HepG2 (cell line): ENCODE results near the gene G6PD. TPM values are rescaled to one million over a fixed set of nuclear protein-coding genes. Genes with fewer than 3 reads are reported as not detected.

Source experiments
- AHR ChIP-seq: IDR thresholded peaks from 2 replicates; pipeline ENCODE4 v1.6.1; 2018; ENCODE audit warnings: missing genetic modification reagents, missing compliant biosample characterization
- ATF3 ChIP-seq: sonication (generic); formaldehyde crosslinking; IDR thresholded peaks from 2 replicates; pipeline ENCODE4 v1.4.0; 2020; ENCODE audit warnings: missing genetic modification reagents
- BHLHE40 ChIP-seq: IDR thresholded peaks from 2 replicates; pipeline ENCODE4 v1.6.1; 2011; ENCODE audit warnings: low read length, improper control_type of control experiment
- E2F2 ChIP-seq: sonication (generic); formaldehyde crosslinking; IDR thresholded peaks from 2 replicates; pipeline ENCODE4 v1.4.0; 2020; ENCODE audit warnings: missing genetic modification reagents, borderline replicate concordance
- GTF2F1 ChIP-seq: fragments of 150-350 bp; IDR thresholded peaks from 2 replicates; pipeline ENCODE4 v1.6.1; 2014; ENCODE audit warnings: low read length
- HMG20A ChIP-seq: IDR thresholded peaks from 2 replicates; pipeline ENCODE4 v1.6.1; 2016; ENCODE audit warnings: borderline replicate concordance
- IKZF1 ChIP-seq: fragments of 450-650 bp; IDR thresholded peaks from 2 replicates; pipeline ENCODE4 v1.7.1; 2016
- KDM5A ChIP-seq: fragments of 200-600 bp; sonication (generic); IDR thresholded peaks from 2 replicates; pipeline ENCODE4 v1.7.0; 2018; ENCODE audit warnings: antibody characterized with exemption, mild to moderate bottlenecking, low read length, borderline replicate concordance
- MXD4 ChIP-seq: IDR thresholded peaks from 2 replicates; pipeline ENCODE4 v1.6.1; 2016; ENCODE audit warnings: mild to moderate bottlenecking, missing biosample characterization, missing genetic modification reagents
- MYC ChIP-seq: sonication (generic); formaldehyde crosslinking; IDR thresholded peaks from 2 replicates; pipeline ENCODE4 v1.9.0; 2021; ENCODE audit warnings: missing genetic modification reagents, borderline replicate concordance
- MYNN ChIP-seq: sonication (generic); formaldehyde crosslinking; IDR thresholded peaks from 2 replicates; pipeline ENCODE4 v1.4.0; 2020; ENCODE audit warnings: mild to moderate bottlenecking, low read depth, missing genetic modification reagents
- PHF8 ChIP-seq: sonication (generic); formaldehyde crosslinking; IDR thresholded peaks from 2 replicates; pipeline ENCODE4 v1.5.0; 2020; ENCODE audit warnings: missing genetic modification reagents
- SP4 ChIP-seq: sonication (generic); formaldehyde crosslinking; IDR thresholded peaks from 2 replicates; pipeline ENCODE4 v1.8.1; 2023; ENCODE audit warnings: mild to moderate bottlenecking, missing genetic modification reagents
- ZFAT ChIP-seq: sonication (generic); formaldehyde crosslinking; conservative IDR thresholded peaks from 2 replicates; pipeline ENCODE4 v1.8.1; 2023; ENCODE audit warnings: missing genetic modification reagents, inconsistent platforms
- ZFY ChIP-seq: sonication (generic); formaldehyde crosslinking; IDR thresholded peaks from 2 replicates; pipeline ENCODE4 v1.4.0; 2020; ENCODE audit warnings: missing genetic modification reagents
- ZNF124 ChIP-seq: sonication (generic); formaldehyde crosslinking; IDR thresholded peaks from 2 replicates; pipeline ENCODE4 v1.4.0; 2020; ENCODE audit warnings: missing genetic modification reagents
- ZNF598 ChIP-seq: sonication (generic); formaldehyde crosslinking; IDR thresholded peaks from 2 replicates; pipeline ENCODE4 v1.5.1; 2020; ENCODE audit warnings: mild to moderate bottlenecking, missing genetic modification reagents, borderline replicate concordance
- ZNF646 ChIP-seq: sonication (generic); formaldehyde crosslinking; IDR thresholded peaks from 2 replicates; pipeline ENCODE4 v1.9.0; 2021; ENCODE audit warnings: mild to moderate bottlenecking, missing genetic modification reagents
- ZSCAN9 ChIP-seq: IDR thresholded peaks from 2 replicates; pipeline ENCODE4 v1.6.1; 2016; ENCODE audit warnings: borderline replicate concordance
- polyA plus RNA-seq, 8 experiments: library from polyadenylated mRNA; depleted of rRNA in 3 of 8; stranded (reverse) in 7 of 8; unstranded in 1 of 8; fragments of >200 nt; fragmentation: Illumina TruSeq in 4 of 8; extraction: Trizol in 4 of 8; gene quantifications; 2 replicates each; pipeline versions ENCODE4 v1.2.1 to v1.2.3, GENCODE V29; 2011 to 2016; ENCODE audit warnings: low read depth in 4 of 8, missing spikeins in 1 of 8, mixed read lengths in 1 of 8; ENCODE audit not compliant: insufficient read depth in 1 of 8
- total RNA-seq, 5 experiments: library from RNA; depleted of rRNA; stranded (reverse); fragments of >200 nt; fragmentation: Illumina TruSeq; extraction: Trizol; gene quantifications; 2 replicates each; pipeline ENCODE4 v1.2.3, GENCODE V29; 2016; ENCODE audit warnings: low read depth in 1 of 5
- TF ChIP-seq, protein P1 (sequence below): sonication (generic); formaldehyde crosslinking; IDR thresholded peaks from 2 replicates; pipeline ENCODE4 v1.4.0; 2020; ENCODE audit warnings: low read depth, missing genetic modification reagents

G6PD gene
- total and polyA plus RNA-seq, 2 of the 13 experiments (the other 11 are each of a cell fraction or from before 2014, with no cell fraction given) = 18.8 to 28.8 TPM

DNA sequence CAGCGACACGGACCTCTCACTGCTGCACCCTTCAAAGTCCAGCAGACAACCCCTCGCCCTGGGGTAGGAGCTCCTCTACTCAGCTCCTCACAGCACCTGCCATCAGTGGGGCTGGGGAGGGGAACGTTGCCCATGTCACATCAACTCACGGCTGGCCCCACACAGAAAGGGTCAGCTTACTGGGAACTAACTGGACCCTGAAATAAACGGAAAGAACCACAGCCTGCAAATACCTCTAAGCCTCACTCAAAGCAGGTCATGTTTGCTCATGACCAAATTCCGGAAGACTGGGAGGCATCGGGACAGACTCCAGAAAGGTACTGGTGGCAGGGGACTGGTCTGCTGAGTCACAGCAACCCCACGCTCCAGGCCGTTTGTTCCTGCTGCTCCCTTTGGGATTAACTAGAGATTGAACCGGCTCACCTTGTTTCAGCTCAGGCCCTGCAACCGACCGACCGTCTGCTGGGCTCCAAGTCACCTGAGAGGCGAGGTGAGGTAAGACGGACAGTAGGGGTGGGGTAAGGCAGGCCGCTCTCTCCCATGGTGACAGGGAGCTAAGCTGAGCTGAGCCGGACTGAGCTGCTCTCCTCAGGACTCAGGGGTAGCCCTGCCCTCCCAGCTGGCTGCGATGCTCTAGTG is 5.6 kb downstream of the G6PD start (continued):
- TF ChIP-seq ZNF646 (CRISPR knock-in tag) (no peak), E2F2 (CRISPR knock-in tag) (no peak), ZSCAN9 (peak; percentile 50; the same call in 1 of the 2 replicates), PHF8 (CRISPR knock-in tag) (no peak), MYC (CRISPR knock-in tag) (no peak), ZFY (CRISPR knock-in tag) (peak; percentile 5; the same call in 1 of the 2 replicates), AHR (CRISPR knock-in tag) (no peak), IKZF1 (no peak), ATF3 (CRISPR knock-in tag) (peak; percentile 50), GTF2F1 (no peak), BHLHE40 (no peak), ZFAT (CRISPR knock-in tag) (no peak), ZNF124 (CRISPR knock-in tag) (0 out of 2 replicates have a peak, but pooled peaks have one; percentile 25), HMG20A (no peak), KDM5A (0 out of 2 replicates have a peak, but pooled peaks have one; percentile 18), ZNF598 (CRISPR knock-in tag) (no peak), MXD4 (CRISPR knock-in tag) (no peak), MYNN (no peak), SP4 (CRISPR knock-in tag) (no peak)
- TF ChIP-seq, protein P1, sequence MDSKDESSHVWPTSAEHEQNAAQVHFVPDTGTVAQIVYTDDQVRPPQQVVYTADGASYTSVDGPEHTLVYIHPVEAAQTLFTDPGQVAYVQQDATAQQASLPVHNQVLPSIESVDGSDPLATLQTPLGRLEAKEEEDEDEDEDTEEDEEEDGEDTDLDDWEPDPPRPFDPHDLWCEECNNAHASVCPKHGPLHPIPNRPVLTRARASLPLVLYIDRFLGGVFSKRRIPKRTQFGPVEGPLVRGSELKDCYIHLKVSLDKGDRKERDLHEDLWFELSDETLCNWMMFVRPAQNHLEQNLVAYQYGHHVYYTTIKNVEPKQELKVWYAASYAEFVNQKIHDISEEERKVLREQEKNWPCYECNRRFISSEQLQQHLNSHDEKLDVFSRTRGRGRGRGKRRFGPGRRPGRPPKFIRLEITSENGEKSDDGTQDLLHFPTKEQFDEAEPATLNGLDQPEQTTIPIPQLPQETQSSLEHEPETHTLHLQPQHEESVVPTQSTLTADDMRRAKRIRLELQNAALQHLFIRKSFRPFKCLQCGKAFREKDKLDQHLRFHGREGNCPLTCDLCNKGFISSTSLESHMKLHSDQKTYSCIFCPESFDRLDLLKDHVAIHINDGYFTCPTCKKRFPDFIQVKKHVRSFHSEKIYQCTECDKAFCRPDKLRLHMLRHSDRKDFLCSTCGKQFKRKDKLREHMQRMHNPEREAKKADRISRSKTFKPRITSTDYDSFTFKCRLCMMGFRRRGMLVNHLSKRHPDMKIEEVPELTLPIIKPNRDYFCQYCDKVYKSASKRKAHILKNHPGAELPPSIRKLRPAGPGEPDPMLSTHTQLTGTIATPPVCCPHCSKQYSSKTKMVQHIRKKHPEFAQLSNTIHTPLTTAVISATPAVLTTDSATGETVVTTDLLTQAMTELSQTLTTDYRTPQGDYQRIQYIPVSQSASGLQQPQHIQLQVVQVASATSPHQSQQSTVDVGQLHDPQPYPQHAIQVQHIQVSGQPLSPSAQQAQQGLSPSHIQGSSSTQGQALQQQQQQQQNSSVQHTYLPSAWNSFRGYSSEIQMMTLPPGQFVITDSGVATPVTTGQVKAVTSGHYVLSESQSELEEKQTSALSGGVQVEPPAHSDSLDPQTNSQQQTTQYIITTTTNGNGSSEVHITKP = 0 out of 2 replicates have a peak, but pooled peaks have one; percentile 49
